Lower lobe of right lung (tissue), 2 donors: Measurements from ENCODE around the gene EIF3I. TPM values are rescaled to one million over a fixed set of nuclear protein-coding genes. Genes with fewer than 3 reads are reported as not detected.

Experiments
- ATAC-seq, 2 donors: fragments of 200-7000 bp; cut with Tn5 transposase; one replicate each; pipeline ENCODE4 v1.9.1; 2020 to 2022; ENCODE audit warnings: mild to moderate bottlenecking in 2 of 2, moderate library complexity in 2 of 2
- DNase-seq: peaks from one replicate; pipeline ENCODE4 v3.0.0-alpha.2; 2020
- H3K27ac ChIP-seq: fragments of 200-600 bp; one replicate; pipeline ENCODE4 v1.8.0; 2022
- H3K27me3 ChIP-seq: fragments of 200-600 bp; one replicate; pipeline ENCODE4 v1.8.0; 2022; ENCODE audit warnings: low read depth
- H3K36me3 ChIP-seq: fragments of 200-600 bp; one replicate; pipeline ENCODE4 v1.8.0; 2022; ENCODE audit warnings: mild to moderate bottlenecking
- H3K4me1 ChIP-seq: fragments of 200-600 bp; one replicate; pipeline ENCODE4 v1.8.0; 2022
- H3K4me3 ChIP-seq: fragments of 200-600 bp; one replicate; pipeline ENCODE4 v1.8.0; 2022; ENCODE audit warnings: mild to moderate bottlenecking
- H3K9me3 ChIP-seq: fragments of 200-600 bp; one replicate; pipeline ENCODE4 v1.8.0; 2022
- intact Hi-C: fragments of 100-400 bp; cut with DNase I; formaldehyde crosslinking; loops from one replicate; pipeline ENCODE4 v1.11.0; 2022
- total RNA-seq: library from RNA; stranded (reverse); fragmentation: NEBNext Ultra II Directional; extraction: Animal tissue kit (Norgen Biotek cat#: 25700); gene quantifications from one replicate; pipeline ENCODE4 v1.2.1, GENCODE V29; 2021
- TF ChIP-seq, protein P1 (sequence below): fragments of 200-600 bp; IDR thresholded peaks from one replicate; pipeline ENCODE4 v1.8.0; 2022; ENCODE audit warnings: antibody characterized with exemption, mild to moderate bottlenecking
- donor health status: DM: no; HTN: yes; CAD: no; lungs with severe emphysema.

Gene EIF3I
- total RNA-seq, 1 donor from 2014 or later, result 99.4 TPM

- Histone ChIP-seq H3K36me3 (no peaks in the 10 kb centered on the region), H3K27ac (peak within 1 kb of the TSS; percentile 54), H3K27me3 (no peaks in the 10 kb centered on the region), H3K9me3 (no peaks in the 10 kb centered on the region), H3K4me1 (peaks cover 30% of the 10 kb centered on the region), H3K4me3 (peak within 1 kb of the TSS; percentile 71)
- peak; percentile 91 to 93 for ATAC-seq
- peak; percentile 93 for DNase-seq
- intact Hi-C loops, result no loop called here
- TF ChIP-seq, protein P1, sequence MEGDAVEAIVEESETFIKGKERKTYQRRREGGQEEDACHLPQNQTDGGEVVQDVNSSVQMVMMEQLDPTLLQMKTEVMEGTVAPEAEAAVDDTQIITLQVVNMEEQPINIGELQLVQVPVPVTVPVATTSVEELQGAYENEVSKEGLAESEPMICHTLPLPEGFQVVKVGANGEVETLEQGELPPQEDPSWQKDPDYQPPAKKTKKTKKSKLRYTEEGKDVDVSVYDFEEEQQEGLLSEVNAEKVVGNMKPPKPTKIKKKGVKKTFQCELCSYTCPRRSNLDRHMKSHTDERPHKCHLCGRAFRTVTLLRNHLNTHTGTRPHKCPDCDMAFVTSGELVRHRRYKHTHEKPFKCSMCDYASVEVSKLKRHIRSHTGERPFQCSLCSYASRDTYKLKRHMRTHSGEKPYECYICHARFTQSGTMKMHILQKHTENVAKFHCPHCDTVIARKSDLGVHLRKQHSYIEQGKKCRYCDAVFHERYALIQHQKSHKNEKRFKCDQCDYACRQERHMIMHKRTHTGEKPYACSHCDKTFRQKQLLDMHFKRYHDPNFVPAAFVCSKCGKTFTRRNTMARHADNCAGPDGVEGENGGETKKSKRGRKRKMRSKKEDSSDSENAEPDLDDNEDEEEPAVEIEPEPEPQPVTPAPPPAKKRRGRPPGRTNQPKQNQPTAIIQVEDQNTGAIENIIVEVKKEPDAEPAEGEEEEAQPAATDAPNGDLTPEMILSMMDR, result no peak
These were observed 16.5 kb upstream of the EIF3I start, which contains the start of gene IQCC for GRCh38 chr1:32205401-32206370. IQCC (plus strand) TSS chr1:32205671; CDS start chr1:32205682, 11 bp downstream.

GRCh38 chr1:32208469-32208868 is 13.7 kb upstream of the EIF3I start:
- ATAC-seq (no peak), DNase-seq (no peak)
- TF ChIP-seq, protein P1, result no peak
- H3K36me3 ChIP-seq, result no peaks in the 10 kb centered on the region
- intact Hi-C loops, result no loop called here
- peaks cover 18% of the 10 kb centered on the region for H3K4me1 ChIP-seq
- H3K9me3 ChIP-seq, result no peaks in the 10 kb centered on the region
- H3K27me3 ChIP-seq, result no peaks in the 10 kb centered on the region
- H3K4me3 ChIP-seq, result no peak overlapping the region
- H3K27ac ChIP-seq, result no peak overlapping the region

GRCh38 chr1:32208891-32209328 is 13.3 kb upstream of the EIF3I start, which contains the start of gene DCDC2B:
DCDC2B (plus strand) TSS chr1:32209089; CDS start chr1:32209094, 5 bp downstream.
- H3K9me3 ChIP-seq, result no peaks in the 10 kb centered on the region
- intact Hi-C loops, result no loop called here
- TF ChIP-seq, protein P1, result no peak
- H3K4me1 ChIP-seq, result peaks cover 18% of the 10 kb centered on the region
- ATAC-seq, result peak; percentile 1 to 4
- peak; percentile 64 for DNase-seq
- H3K36me3 ChIP-seq, result no peaks in the 10 kb centered on the region
- no peak within 1 kb of the TSS for H3K4me3 ChIP-seq
- no peak within 1 kb of the TSS for H3K27ac ChIP-seq
- no peaks in the 10 kb centered on the region for H3K27me3 ChIP-seq

- Histone ChIP-seq H3K4me1 (peaks cover 15% of the 10 kb centered on the region), H3K36me3 (peaks cover 43% of the 10 kb centered on the region), H3K4me3 (no peak overlapping the region), H3K27ac (no peak overlapping the region), H3K27me3 (no peaks in the 10 kb centered on the region), H3K9me3 (no peaks in the 10 kb centered on the region)
- TF ChIP-seq, protein P1, result peak; percentile 80
- peak; percentile 78 to 80 for ATAC-seq
- peak; percentile 55 for DNase-seq
- intact Hi-C loops, result no loop called here
These were observed 6.4 kb upstream of the EIF3I start for GRCh38 chr1:32215629-32216480.

- Histone ChIP-seq H3K27ac (no peak overlapping the region), H3K9me3 (no peaks in the 10 kb centered on the region), H3K27me3 (no peaks in the 10 kb centered on the region), H3K4me3 (no peak overlapping the region), H3K36me3 (peaks cover 43% of the 10 kb centered on the region), H3K4me1 (peaks cover 22% of the 10 kb centered on the region)
- DNase-seq, result no peak
- intact Hi-C loops, result no loop called here
- TF ChIP-seq, protein P1, result no peak
- no peak for ATAC-seq
These were observed 5.6 kb upstream of the EIF3I start for GRCh38 chr1:32216566-32216965.
